HepG2 (cell line): ENCODE data around the gene NPPB. TPM values are rescaled to one million over a fixed set of nuclear protein-coding genes. Genes with fewer than 3 reads are reported as not detected.
A peak's percentile ranks its signal among the peaks of the same experiment; 100 is the strongest.

ENCODE experiments used
- AHDC1 ChIP-seq: sonication (generic); formaldehyde crosslinking; IDR thresholded peaks from 2 replicates; pipeline ENCODE4 v1.5.1; 2020; ENCODE audit warnings: mild to moderate bottlenecking, missing genetic modification reagents, borderline replicate concordance
- CBX5 ChIP-seq: sonication (generic); formaldehyde crosslinking; IDR thresholded peaks from 2 replicates; pipeline ENCODE4 v1.4.0; 2020; ENCODE audit warnings: missing genetic modification reagents, borderline replicate concordance
- DR1 ChIP-seq: sonication (generic); formaldehyde crosslinking; IDR thresholded peaks from 2 replicates; pipeline ENCODE4 v1.8.0; 2021; ENCODE audit warnings: mild to moderate bottlenecking, missing genetic modification reagents, inconsistent platforms
- FOXM1 ChIP-seq: sonication (generic); formaldehyde crosslinking; IDR thresholded peaks from 2 replicates; pipeline ENCODE4 v1.5.0; 2020; ENCODE audit warnings: missing genetic modification reagents
- KDM4B ChIP-seq: sonication (generic); formaldehyde crosslinking; IDR thresholded peaks from 2 replicates; pipeline ENCODE4 v1.4.0; 2020; ENCODE audit warnings: missing genetic modification reagents
- KLF12 ChIP-seq: sonication (generic); formaldehyde crosslinking; IDR thresholded peaks from 2 replicates; pipeline ENCODE4 v1.4.0; 2020; ENCODE audit warnings: missing genetic modification reagents, borderline replicate concordance
- LBX2 ChIP-seq: sonication (generic); formaldehyde crosslinking; IDR thresholded peaks from 2 replicates; pipeline ENCODE4 v1.5.0; 2020; ENCODE audit warnings: missing genetic modification reagents, mild to moderate bottlenecking, borderline replicate concordance
- REXO4 ChIP-seq: sonication (generic); formaldehyde crosslinking; IDR thresholded peaks from 2 replicates; pipeline ENCODE4 v1.8.0; 2022; ENCODE audit warnings: missing genetic modification reagents, mild to moderate bottlenecking, borderline replicate concordance
- RNF2 ChIP-seq: fragments of 450-650 bp; conservative IDR thresholded peaks from 2 replicates; pipeline ENCODE4 v1.6.1; 2016; ENCODE audit warnings: low read depth
- SMAD1 ChIP-seq: sonication (generic); formaldehyde crosslinking; IDR thresholded peaks from 2 replicates; pipeline ENCODE4 v1.4.0; 2020; ENCODE audit warnings: missing genetic modification reagents, low read depth, mild to moderate bottlenecking, borderline replicate concordance
- YEATS2 ChIP-seq: sonication (generic); formaldehyde crosslinking; IDR thresholded peaks from 2 replicates; pipeline ENCODE4 v1.4.0; 2020; ENCODE audit warnings: missing genetic modification reagents, borderline replicate concordance
- ZNF331 ChIP-seq: sonication (generic); formaldehyde crosslinking; IDR thresholded peaks from 2 replicates; pipeline ENCODE4 v1.4.0; 2020; ENCODE audit warnings: missing genetic modification reagents
- ZNF33B ChIP-seq: sonication (generic); formaldehyde crosslinking; IDR thresholded peaks from 2 replicates; pipeline ENCODE4 v1.5.1; 2020; ENCODE audit warnings: mild to moderate bottlenecking, missing genetic modification reagents
- ZNF792 ChIP-seq: IDR thresholded peaks from 2 replicates; pipeline ENCODE4 v1.6.1; 2016
- ZNF841 ChIP-seq: sonication (generic); formaldehyde crosslinking; IDR thresholded peaks from 2 replicates; pipeline ENCODE4 v1.8.1; 2023; ENCODE audit warnings: missing genetic modification reagents, borderline replicate concordance
- polyA plus RNA-seq, 8 experiments: library from polyadenylated mRNA; depleted of rRNA in 3 of 8; stranded (reverse) in 7 of 8; unstranded in 1 of 8; fragments of >200 nt; fragmentation: Illumina TruSeq in 4 of 8; extraction: Trizol in 4 of 8; gene quantifications; 2 replicates each; pipeline versions ENCODE4 v1.2.1 to v1.2.3, GENCODE V29; 2011 to 2016; ENCODE audit warnings: low read depth in 4 of 8, missing spikeins in 1 of 8, mixed read lengths in 1 of 8; ENCODE audit not compliant: insufficient read depth in 1 of 8
- total RNA-seq, 5 experiments: library from RNA; depleted of rRNA; stranded (reverse); fragments of >200 nt; fragmentation: Illumina TruSeq; extraction: Trizol; gene quantifications; 2 replicates each; pipeline ENCODE4 v1.2.3, GENCODE V29; 2016; ENCODE audit warnings: low read depth in 1 of 5
- TF ChIP-seq, protein P1 (sequence below): sonication (generic); formaldehyde crosslinking; IDR thresholded peaks from 2 replicates; pipeline ENCODE4 v1.4.0; 2020; ENCODE audit warnings: mild to moderate bottlenecking, low read depth, missing genetic modification reagents
- TF ChIP-seq, protein P2 (sequence below): IDR thresholded peaks from 2 replicates; pipeline ENCODE4 v1.6.1; 2012; ENCODE audit warnings: low read length, improper control_type of control experiment

Gene NPPB
- total and polyA plus RNA-seq, 2 of the 13 experiments (the other 11 are each of a cell fraction or from before 2014, with no cell fraction given) = 1.9 TPM; not detected in 1

GRCh38 chr1:11858968-11859871 lies 475 bp upstream of the NPPB start (continued):
- 0 out of 2 replicates have a peak, but pooled peaks have one; percentile 29 for TF ChIP-seq AHDC1 (CRISPR knock-in tag)
- TF ChIP-seq, protein P1, sequence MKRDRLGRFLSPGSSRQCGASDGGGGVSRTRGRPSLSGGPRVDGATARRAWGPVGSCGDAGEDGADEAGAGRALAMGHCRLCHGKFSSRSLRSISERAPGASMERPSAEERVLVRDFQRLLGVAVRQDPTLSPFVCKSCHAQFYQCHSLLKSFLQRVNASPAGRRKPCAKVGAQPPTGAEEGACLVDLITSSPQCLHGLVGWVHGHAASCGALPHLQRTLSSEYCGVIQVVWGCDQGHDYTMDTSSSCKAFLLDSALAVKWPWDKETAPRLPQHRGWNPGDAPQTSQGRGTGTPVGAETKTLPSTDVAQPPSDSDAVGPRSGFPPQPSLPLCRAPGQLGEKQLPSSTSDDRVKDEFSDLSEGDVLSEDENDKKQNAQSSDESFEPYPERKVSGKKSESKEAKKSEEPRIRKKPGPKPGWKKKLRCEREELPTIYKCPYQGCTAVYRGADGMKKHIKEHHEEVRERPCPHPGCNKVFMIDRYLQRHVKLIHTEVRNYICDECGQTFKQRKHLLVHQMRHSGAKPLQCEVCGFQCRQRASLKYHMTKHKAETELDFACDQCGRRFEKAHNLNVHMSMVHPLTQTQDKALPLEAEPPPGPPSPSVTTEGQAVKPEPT = peak; percentile 96
- peak; percentile 97 for TF ChIP-seq ZNF33B (CRISPR knock-in tag)
- TF ChIP-seq ZNF792 (CRISPR knock-in tag) = peak; percentile 99
- TF ChIP-seq YEATS2 (CRISPR knock-in tag) = peak; percentile 84; the same call in 1 of the 2 replicates
- TF ChIP-seq, protein P2, sequence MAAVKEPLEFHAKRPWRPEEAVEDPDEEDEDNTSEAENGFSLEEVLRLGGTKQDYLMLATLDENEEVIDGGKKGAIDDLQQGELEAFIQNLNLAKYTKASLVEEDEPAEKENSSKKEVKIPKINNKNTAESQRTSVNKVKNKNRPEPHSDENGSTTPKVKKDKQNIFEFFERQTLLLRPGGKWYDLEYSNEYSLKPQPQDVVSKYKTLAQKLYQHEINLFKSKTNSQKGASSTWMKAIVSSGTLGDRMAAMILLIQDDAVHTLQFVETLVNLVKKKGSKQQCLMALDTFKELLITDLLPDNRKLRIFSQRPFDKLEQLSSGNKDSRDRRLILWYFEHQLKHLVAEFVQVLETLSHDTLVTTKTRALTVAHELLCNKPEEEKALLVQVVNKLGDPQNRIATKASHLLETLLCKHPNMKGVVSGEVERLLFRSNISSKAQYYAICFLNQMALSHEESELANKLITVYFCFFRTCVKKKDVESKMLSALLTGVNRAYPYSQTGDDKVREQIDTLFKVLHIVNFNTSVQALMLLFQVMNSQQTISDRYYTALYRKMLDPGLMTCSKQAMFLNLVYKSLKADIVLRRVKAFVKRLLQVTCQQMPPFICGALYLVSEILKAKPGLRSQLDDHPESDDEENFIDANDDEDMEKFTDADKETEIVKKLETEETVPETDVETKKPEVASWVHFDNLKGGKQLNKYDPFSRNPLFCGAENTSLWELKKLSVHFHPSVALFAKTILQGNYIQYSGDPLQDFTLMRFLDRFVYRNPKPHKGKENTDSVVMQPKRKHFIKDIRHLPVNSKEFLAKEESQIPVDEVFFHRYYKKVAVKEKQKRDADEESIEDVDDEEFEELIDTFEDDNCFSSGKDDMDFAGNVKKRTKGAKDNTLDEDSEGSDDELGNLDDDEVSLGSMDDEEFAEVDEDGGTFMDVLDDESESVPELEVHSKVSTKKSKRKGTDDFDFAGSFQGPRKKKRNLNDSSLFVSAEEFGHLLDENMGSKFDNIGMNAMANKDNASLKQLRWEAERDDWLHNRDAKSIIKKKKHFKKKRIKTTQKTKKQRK = no peak
- TF ChIP-seq FOXM1 = peak; percentile 88
- 0 out of 2 replicates have a peak, but pooled peaks have one; percentile 61 for TF ChIP-seq REXO4 (CRISPR knock-in tag)
- TF ChIP-seq RNF2 = no peak
- peak; percentile 92 for TF ChIP-seq CBX5 (CRISPR knock-in tag)
- TF ChIP-seq ZNF841 = peak; percentile 92; the same call in 1 of the 2 replicates
- TF ChIP-seq LBX2 (CRISPR knock-in tag) = peak; percentile 85; the same call in 1 of the 2 replicates
- TF ChIP-seq KLF12 = peak; percentile 86; the same call in 1 of the 2 replicates
- TF ChIP-seq ZNF331 (CRISPR knock-in tag) = peak; percentile 98
- no peak for TF ChIP-seq DR1 (CRISPR knock-in tag)
- TF ChIP-seq KDM4B = peak; percentile 97
- TF ChIP-seq SMAD1 (CRISPR knock-in tag) = 0 out of 2 replicates have a peak, but pooled peaks have one; percentile 69
